K562 (cell line): Measurements from ENCODE around the gene APBA2. TPM values are rescaled to one million over a fixed set of nuclear protein-coding genes. Genes with fewer than 3 reads are reported as not detected.

Source experiments
- BACH1 ChIP-seq: fragments of 200-800 bp; sonication (Bioruptor generic); IDR thresholded peaks from 2 replicates; pipeline ENCODE4 v1.6.1; 2016; ENCODE audit warnings: missing genetic modification characterization, missing compliant biosample characterization
- CHD2 ChIP-seq: IDR thresholded peaks from 2 replicates; pipeline ENCODE4 v1.6.1; 2011; ENCODE audit warnings: low read depth, low read length
- DMBX1 ChIP-seq: fragments of 250-450 bp; sonication (Bioruptor Pico); IDR thresholded peaks from 2 replicates; pipeline ENCODE4 v1.8.0; 2022; ENCODE audit warnings: inconsistent platforms, mild to moderate bottlenecking, moderate library complexity, borderline replicate concordance
- ETS2 ChIP-seq: IDR thresholded peaks from 2 replicates; pipeline ENCODE4 v1.6.1; 2016; ENCODE audit warnings: borderline replicate concordance, missing genetic modification characterization, mild to moderate bottlenecking, moderate library complexity, missing compliant biosample characterization; ENCODE audit not compliant: poor library complexity, severe bottlenecking
- FOXA1 ChIP-seq: fragments of 450-650 bp; IDR thresholded peaks from 2 replicates; pipeline ENCODE4 v1.6.1; 2016; ENCODE audit warnings: mild to moderate bottlenecking, borderline replicate concordance
- GABPB2 ChIP-seq: fragments of 250-450 bp; sonication (Bioruptor Pico); conservative IDR thresholded peaks from 2 replicates; pipeline ENCODE4 v1.5.1; 2021; ENCODE audit warnings: mild to moderate bottlenecking
- HOXB6 ChIP-seq: fragments of 250-450 bp; sonication (Bioruptor Pico); IDR thresholded peaks from 2 replicates; pipeline ENCODE4 v1.5.1; 2022; ENCODE audit warnings: mild to moderate bottlenecking, borderline replicate concordance
- MECOM ChIP-seq: fragments of 250-450 bp; sonication (Bioruptor Pico); IDR thresholded peaks from 2 replicates; pipeline ENCODE4 v1.8.0; 2022; ENCODE audit warnings: inconsistent platforms
- MLLT1 ChIP-seq, 2 experiments: fragments of 450-650 bp; IDR thresholded peaks; 2 replicates each; pipeline ENCODE4 v1.6.1; 2016
- NCOR1 ChIP-seq: fragments of 450-650 bp; IDR thresholded peaks from 2 replicates; pipeline ENCODE4 v1.6.1; 2016; ENCODE audit warnings: mild to moderate bottlenecking, moderate library complexity
- NR1H2 ChIP-seq: sonication (generic); formaldehyde crosslinking; IDR thresholded peaks from 2 replicates; pipeline ENCODE4 v1.4.0; 2020; ENCODE audit warnings: mild to moderate bottlenecking, missing genetic modification reagents
- NR3C1 ChIP-seq: sonication (generic); formaldehyde crosslinking; IDR thresholded peaks from 2 replicates; pipeline ENCODE4 v1.8.1; 2022; ENCODE audit warnings: missing genetic modification reagents
- PTTG1 ChIP-seq: fragments of 450-650 bp; IDR thresholded peaks from 2 replicates; pipeline ENCODE4 v1.6.1; 2016; ENCODE audit warnings: low read depth, mild to moderate bottlenecking, missing genetic modification characterization, missing compliant biosample characterization
- RBM15 ChIP-seq: fragments of 200-400 bp; formaldehyde crosslinking; IDR thresholded peaks from 2 replicates; pipeline ENCODE4 v1.6.1; 2018; ENCODE audit warnings: mild to moderate bottlenecking, low read length, moderate library complexity; ENCODE audit not compliant: insufficient read depth
- RBM17 ChIP-seq: fragments of 200-400 bp; formaldehyde crosslinking; IDR thresholded peaks from 2 replicates; pipeline ENCODE4 v1.6.1; 2017; ENCODE audit warnings: low read depth, mild to moderate bottlenecking, low read length, borderline replicate concordance
- SAFB2 ChIP-seq: fragments of 200-400 bp; formaldehyde crosslinking; IDR thresholded peaks from 2 replicates; pipeline ENCODE4 v1.6.1; 2018; ENCODE audit warnings: borderline replicate concordance, low read length, low read depth, moderate library complexity; ENCODE audit not compliant: severe bottlenecking
- SREBF2 ChIP-seq: sonication (generic); formaldehyde crosslinking; IDR thresholded peaks from 2 replicates; pipeline ENCODE4 v1.4.0; 2020; ENCODE audit warnings: mild to moderate bottlenecking, missing genetic modification reagents
- ZNF311 ChIP-seq: fragments of 250-450 bp; sonication (Bioruptor Pico); IDR thresholded peaks from 2 replicates; pipeline ENCODE4 v1.4.0; 2020; ENCODE audit warnings: mild to moderate bottlenecking, moderate library complexity
- polyA plus RNA-seq, 8 experiments: library from polyadenylated mRNA; depleted of rRNA in 4 of 8; stranded (reverse) in 5 of 8; unstranded in 3 of 8; fragments of >200 nt; fragmentation: Nextera tagmentation in 2 of 8; fragmentation: Illumina TruSeq in 1 of 8; extraction: Ambion mirVana in 2 of 8; extraction: Trizol in 1 of 8; gene quantifications; 2 replicates each; pipeline versions ENCODE4 v1.2.1 to v1.2.3, GENCODE V29; 2011 to 2014; ENCODE audit warnings: inconsistent platforms in 1 of 8, missing spikeins in 1 of 8
- total RNA-seq, 7 experiments: library from RNA; depleted of rRNA in 6 of 7; stranded (reverse); fragments of >200 nt in 6 of 7; fragmentation: Illumina TruSeq in 2 of 7; extraction: Trizol in 2 of 7; gene quantifications; 2 replicates each; pipeline versions ENCODE4 v1.2.1 to v1.2.3, GENCODE V29; 2011 to 2021; ENCODE audit warnings: low replicate concordance in 1 of 7
- TF ChIP-seq, protein P1 (sequence below): fragments of 250-450 bp; sonication (Bioruptor Pico); IDR thresholded peaks from 2 replicates; pipeline ENCODE4 v1.8.0; 2022; ENCODE audit warnings: inconsistent platforms, mild to moderate bottlenecking, moderate library complexity, borderline replicate concordance
- TF ChIP-seq, protein P2 (sequence below): fragments of 150-350 bp; IDR thresholded peaks from 2 replicates; pipeline ENCODE4 v1.6.1; 2014; ENCODE audit warnings: low read depth, mild to moderate bottlenecking, low read length, borderline replicate concordance

The APBA2 gene
- total and polyA plus RNA-seq, 9 of the 15 experiments (the other 6 are each of a cell fraction or from before 2014, with no cell fraction given), result 0.24 to 40.9 (median 25.2) TPM

DNA sequence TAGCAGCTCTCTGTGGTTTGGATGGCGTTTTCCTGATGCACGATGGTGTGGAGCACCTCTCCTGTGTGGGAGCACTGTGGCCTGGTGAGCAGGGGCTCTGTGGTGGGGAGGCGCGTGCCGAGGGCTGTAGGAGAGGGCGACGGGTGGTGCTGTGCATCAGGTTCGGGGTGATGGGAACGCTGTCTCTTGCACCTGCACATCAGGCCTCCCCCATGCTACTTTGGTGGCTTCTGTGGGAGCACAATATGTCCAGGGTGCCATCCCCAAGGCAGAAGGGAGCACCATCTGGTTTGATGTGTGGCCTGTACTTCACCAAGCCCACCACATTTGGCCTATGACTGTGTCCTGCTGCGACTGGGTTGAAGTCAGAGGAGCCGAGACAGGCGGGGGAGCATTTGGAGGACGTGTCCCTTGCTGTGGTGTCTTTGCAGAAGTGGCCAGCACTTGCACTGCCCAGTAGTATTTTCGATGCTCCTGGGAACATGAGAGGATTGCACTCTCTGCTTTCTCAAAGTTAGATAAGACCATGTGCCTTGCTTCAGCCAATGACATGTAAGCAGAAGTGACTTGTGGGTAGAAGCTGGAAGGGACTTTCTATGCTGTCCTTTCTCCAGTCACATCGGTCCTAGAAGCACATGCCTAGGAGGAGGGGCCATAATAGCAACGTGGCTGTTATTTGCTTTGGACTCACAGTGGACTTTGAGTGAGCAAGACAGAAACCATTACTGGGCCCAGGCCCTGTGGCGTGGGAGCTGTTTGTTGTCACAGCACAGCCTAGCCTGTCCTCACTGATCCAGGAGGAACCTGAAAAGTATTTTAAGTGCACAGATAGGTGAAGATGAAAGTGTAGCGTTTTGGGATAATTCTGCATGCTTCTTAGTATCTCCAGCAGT lies 72.1 kb downstream of the APBA2 start (continued):
- TF ChIP-seq RBM17 (no peak), NR1H2 (no peak), NCOR1 (no peak), GABPB2 (CRISPR knock-in tag) (no peak), NR3C1 (CRISPR knock-in tag) (no peak), BACH1 (tag) (no peak), HOXB6 (no peak), SAFB2 (no peak), CHD2 (no peak), RBM15 (no peak), SREBF2 (no peak), FOXA1 (no peak), MLLT1 (IDR thresholded peaks at IDR 0.05) (no peak), ETS2 (no peak), ZNF311 (peak; percentile 86; the same call in 1 of the 2 replicates), MECOM (CRISPR knock-in tag) (peak; percentile 36; the same call in 1 of the 2 replicates), DMBX1 (CRISPR knock-in tag) (peak; percentile 91), PTTG1 (tag) (peak; percentile 73)
- TF ChIP-seq, protein P1, sequence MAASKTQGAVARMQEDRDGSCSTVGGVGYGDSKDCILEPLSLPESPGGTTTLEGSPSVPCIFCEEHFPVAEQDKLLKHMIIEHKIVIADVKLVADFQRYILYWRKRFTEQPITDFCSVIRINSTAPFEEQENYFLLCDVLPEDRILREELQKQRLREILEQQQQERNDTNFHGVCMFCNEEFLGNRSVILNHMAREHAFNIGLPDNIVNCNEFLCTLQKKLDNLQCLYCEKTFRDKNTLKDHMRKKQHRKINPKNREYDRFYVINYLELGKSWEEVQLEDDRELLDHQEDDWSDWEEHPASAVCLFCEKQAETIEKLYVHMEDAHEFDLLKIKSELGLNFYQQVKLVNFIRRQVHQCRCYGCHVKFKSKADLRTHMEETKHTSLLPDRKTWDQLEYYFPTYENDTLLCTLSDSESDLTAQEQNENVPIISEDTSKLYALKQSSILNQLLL, result no peak
- TF ChIP-seq, protein P2, sequence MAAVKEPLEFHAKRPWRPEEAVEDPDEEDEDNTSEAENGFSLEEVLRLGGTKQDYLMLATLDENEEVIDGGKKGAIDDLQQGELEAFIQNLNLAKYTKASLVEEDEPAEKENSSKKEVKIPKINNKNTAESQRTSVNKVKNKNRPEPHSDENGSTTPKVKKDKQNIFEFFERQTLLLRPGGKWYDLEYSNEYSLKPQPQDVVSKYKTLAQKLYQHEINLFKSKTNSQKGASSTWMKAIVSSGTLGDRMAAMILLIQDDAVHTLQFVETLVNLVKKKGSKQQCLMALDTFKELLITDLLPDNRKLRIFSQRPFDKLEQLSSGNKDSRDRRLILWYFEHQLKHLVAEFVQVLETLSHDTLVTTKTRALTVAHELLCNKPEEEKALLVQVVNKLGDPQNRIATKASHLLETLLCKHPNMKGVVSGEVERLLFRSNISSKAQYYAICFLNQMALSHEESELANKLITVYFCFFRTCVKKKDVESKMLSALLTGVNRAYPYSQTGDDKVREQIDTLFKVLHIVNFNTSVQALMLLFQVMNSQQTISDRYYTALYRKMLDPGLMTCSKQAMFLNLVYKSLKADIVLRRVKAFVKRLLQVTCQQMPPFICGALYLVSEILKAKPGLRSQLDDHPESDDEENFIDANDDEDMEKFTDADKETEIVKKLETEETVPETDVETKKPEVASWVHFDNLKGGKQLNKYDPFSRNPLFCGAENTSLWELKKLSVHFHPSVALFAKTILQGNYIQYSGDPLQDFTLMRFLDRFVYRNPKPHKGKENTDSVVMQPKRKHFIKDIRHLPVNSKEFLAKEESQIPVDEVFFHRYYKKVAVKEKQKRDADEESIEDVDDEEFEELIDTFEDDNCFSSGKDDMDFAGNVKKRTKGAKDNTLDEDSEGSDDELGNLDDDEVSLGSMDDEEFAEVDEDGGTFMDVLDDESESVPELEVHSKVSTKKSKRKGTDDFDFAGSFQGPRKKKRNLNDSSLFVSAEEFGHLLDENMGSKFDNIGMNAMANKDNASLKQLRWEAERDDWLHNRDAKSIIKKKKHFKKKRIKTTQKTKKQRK, result no peak
